ENCODE data around the gene PDIA3. TPM values are rescaled to one million over a fixed set of nuclear protein-coding genes. Genes with fewer than 3 reads are reported as not detected.
"Not testable (repeated sequence)": the region's sequence is repeated elsewhere in the genome, so short reads cannot be mapped to it uniquely, and the experiment has no call there.

PDIA3 gene
- total and polyA plus RNA-seq, 2 of the 13 experiments (the other 11 are each of a cell fraction or from before 2014, with no cell fraction given): 238 to 433 TPM

GRCh38 chr15:43746245-43746902 lies at the start of gene PDIA3 (continued):
- TF ChIP-seq ZSCAN31 (CRISPR knock-in tag; IDR thresholded peaks at IDR 0.05; ENCODE audit: low read depth) (peak; percentile 55), MIXL1 (CRISPR knock-in tag; IDR thresholded peaks at IDR 0.05) (0 out of 2 replicates have a peak, but pooled peaks have one; percentile 36), NRL (CRISPR knock-in tag; IDR thresholded peaks at IDR 0.05; ENCODE audit: borderline replicate concordance) (0 out of 2 replicates have a peak, but pooled peaks have one; percentile 46), YEATS2 (CRISPR knock-in tag; IDR thresholded peaks at IDR 0.05; ENCODE audit: borderline replicate concordance) (peak; percentile 67), RXRB (CRISPR knock-in tag; IDR thresholded peaks at IDR 0.05; ENCODE audit: borderline replicate concordance) (0 out of 2 replicates have a peak, but pooled peaks have one; percentile 31), ZBTB20 (CRISPR knock-in tag; IDR thresholded peaks at IDR 0.05; ENCODE audit: borderline replicate concordance, low read depth) (0 out of 2 replicates have a peak, but pooled peaks have one; percentile 3), ZFX (CRISPR knock-in tag; IDR thresholded peaks at IDR 0.05; ENCODE audit: low read depth) (peak; percentile 95), SKI (IDR thresholded peaks at IDR 0.05; ENCODE audit: partially characterized antibody) (peak; percentile 62), TFAP4 (IDR thresholded peaks at IDR 0.05; ENCODE audit: borderline replicate concordance, low read depth) (peak; percentile 26; the same call in 1 of the 2 replicates), SNAPC2 (CRISPR knock-in tag; IDR thresholded peaks at IDR 0.05) (peak; percentile 80), MTF2 (CRISPR knock-in tag; IDR thresholded peaks at IDR 0.05; ENCODE audit: borderline replicate concordance) (0 out of 2 replicates have a peak, but pooled peaks have one; percentile 84), POLR2AphosphoS2 (IDR thresholded peaks at IDR 0.05; ENCODE audit: low read depth, low read length) (peak; percentile 52; the same call in 1 of the 2 replicates), ZNF704 (CRISPR knock-in tag; IDR thresholded peaks at IDR 0.05; ENCODE audit: borderline replicate concordance) (peak; percentile 91), SP2 (CRISPR knock-in tag; IDR thresholded peaks at IDR 0.05) (peak; percentile 77), CREB3 (CRISPR knock-in tag; IDR thresholded peaks at IDR 0.05) (peak; percentile 45; the same call in 1 of the 2 replicates), TAF1 (CRISPR knock-in tag; IDR thresholded peaks at IDR 0.05) (peak; percentile 92), MED13 (CRISPR knock-in tag; IDR thresholded peaks at IDR 0.05) (peak; percentile 52; the same call in 1 of the 2 replicates), POLR2AphosphoS5 (IDR thresholded peaks at IDR 0.05; ENCODE audit: low read depth, low read length) (peak; percentile 80), ESRRA (CRISPR knock-in tag; IDR thresholded peaks at IDR 0.05; ENCODE audit: low read depth) (peak; percentile 63; the same call in 1 of the 2 replicates), EP300 (CRISPR knock-in tag; IDR thresholded peaks at IDR 0.05; ENCODE audit: borderline replicate concordance) (peak; percentile 40; the same call in 1 of the 2 replicates), ARID2 (CRISPR knock-in tag; IDR thresholded peaks at IDR 0.05; ENCODE audit: borderline replicate concordance) (0 out of 2 replicates have a peak, but pooled peaks have one; percentile 47)
- TF ChIP-seq, protein P1, sequence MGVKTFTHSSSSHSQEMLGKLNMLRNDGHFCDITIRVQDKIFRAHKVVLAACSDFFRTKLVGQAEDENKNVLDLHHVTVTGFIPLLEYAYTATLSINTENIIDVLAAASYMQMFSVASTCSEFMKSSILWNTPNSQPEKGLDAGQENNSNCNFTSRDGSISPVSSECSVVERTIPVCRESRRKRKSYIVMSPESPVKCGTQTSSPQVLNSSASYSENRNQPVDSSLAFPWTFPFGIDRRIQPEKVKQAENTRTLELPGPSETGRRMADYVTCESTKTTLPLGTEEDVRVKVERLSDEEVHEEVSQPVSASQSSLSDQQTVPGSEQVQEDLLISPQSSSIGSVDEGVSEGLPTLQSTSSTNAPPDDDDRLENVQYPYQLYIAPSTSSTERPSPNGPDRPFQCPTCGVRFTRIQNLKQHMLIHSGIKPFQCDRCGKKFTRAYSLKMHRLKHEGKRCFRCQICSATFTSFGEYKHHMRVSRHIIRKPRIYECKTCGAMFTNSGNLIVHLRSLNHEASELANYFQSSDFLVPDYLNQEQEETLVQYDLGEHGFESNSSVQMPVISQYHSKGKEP (CRISPR knock-in tag; IDR thresholded peaks at IDR 0.05): 0 out of 2 replicates have a peak, but pooled peaks have one; percentile 14
- TF ChIP-seq EP300 (IDR thresholded peaks at IDR 0.05; ENCODE audit: low read depth in 2 of 2, low read length in 2 of 2): not testable (repeated sequence)

All from HepG2 (cell line).